Spleen (tissue), 11 donors: ENCODE measurements around the gene CLEC4D. TPM values are rescaled to one million over a fixed set of nuclear protein-coding genes. Genes with fewer than 3 reads are reported as not detected.
"Not testable (repeated sequence)": the region's sequence is repeated elsewhere in the genome, so short reads cannot be mapped to it uniquely, and the experiment has no call there.

ENCODE experiments used
- DNase-seq: peaks from one replicate; pipeline ENCODE4 v3.0.0-alpha.2; 2020
- H3K27ac ChIP-seq, 8 donors: fragments of 200-600 bp; sonication (generic) in 7 of 8; 1 replicate in 4 of 8; 2 replicates in 4 of 8; pipeline versions ENCODE4 v1.5.0 to v1.8.0; 2016 to 2021; ENCODE audit warnings: inconsistent platforms in 4 of 8, mild to moderate bottlenecking in 4 of 8, moderate library complexity in 1 of 8
- H3K27me3 ChIP-seq, 7 donors: fragments of 200-600 bp; sonication (generic) in 6 of 7; replicated peaks in 1 of 7; 1 replicate in 4 of 7; 2 replicates in 3 of 7; pipeline versions ENCODE4 v1.5.0 to v1.8.0; 2016 to 2021; ENCODE audit warnings: inconsistent platforms in 3 of 7, mild to moderate bottlenecking in 1 of 7
- H3K36me3 ChIP-seq, 6 donors: fragments of 200-600 bp; sonication (generic) in 5 of 6; 1 replicate in 4 of 6; 2 replicates in 2 of 6; pipeline versions ENCODE4 v1.5.0 to v1.8.0; 2016 to 2021; ENCODE audit warnings: inconsistent platforms in 2 of 6
- H3K4me1 ChIP-seq, 6 donors: fragments of 200-600 bp; sonication (generic) in 5 of 6; 1 replicate in 3 of 6; 2 replicates in 3 of 6; pipeline versions ENCODE4 v1.5.0 to v1.8.0; 2016 to 2021; ENCODE audit warnings: inconsistent platforms in 3 of 6
- H3K4me3 ChIP-seq, 8 donors: fragments of 200-600 bp; sonication (generic) in 7 of 8; 1 replicate in 4 of 8; 2 replicates in 4 of 8; pipeline versions ENCODE4 v1.5.0 to v1.8.0; 2016 to 2021; ENCODE audit warnings: inconsistent platforms in 4 of 8, mild to moderate bottlenecking in 4 of 8, moderate library complexity in 2 of 8
- H3K9me3 ChIP-seq, 8 donors: fragments of 200-600 bp; sonication (generic) in 7 of 8; 1 replicate in 4 of 8; 2 replicates in 4 of 8; pipeline versions ENCODE4 v1.5.0 to v1.8.0; 2016 to 2021; ENCODE audit warnings: inconsistent platforms in 4 of 8
- POLR2A ChIP-seq, 3 donors: fragments of 450-650 bp; IDR thresholded peaks; one replicate each; pipeline ENCODE4 v1.5.1; 2017; ENCODE audit warnings: antibody characterized with exemption in 3 of 3, mild to moderate bottlenecking in 1 of 3
- POLR2AphosphoS5 ChIP-seq, 3 donors: sonication (generic); formaldehyde crosslinking; IDR thresholded peaks; one replicate each; pipeline ENCODE4 v1.5.1; 2017; ENCODE audit warnings: antibody characterized with exemption in 3 of 3
- WGBS, 5 donors: extraction: QIAGEN DNeasy Blood & Tissue Kit in 3 of 5; methylation state at CpG; one replicate each; pipeline versions ENCODE4 v1.1.5 to v1.1.7; 2013 to 2018; 5-methylcytosine and 5-hydroxymethylcytosine counted together
- intact Hi-C: fragments of 100-400 bp; cut with DNase I; formaldehyde crosslinking; loops from one replicate; pipeline ENCODE4 v1.15.0; 2023; ENCODE audit warnings: low total_unique reads
- polyA plus RNA-seq, 3 donors: library from polyadenylated mRNA; stranded (reverse); fragments of 200-250 nt; gene quantifications; one replicate each; pipeline ENCODE4 v1.2.1, GENCODE V29; 2013
- total RNA-seq, 7 donors: library from RNA; depleted of rRNA in 3 of 7; stranded (reverse); fragments of >200 nt in 3 of 7; fragmentation: NEBNext Ultra II Directional in 4 of 7; extraction: Animal tissue kit (Norgen Biotek cat#: 25700) in 4 of 7; gene quantifications; one replicate each; pipeline versions ENCODE4 v1.1.0 to v1.2.1, GENCODE V29; 2016 to 2021
- TF ChIP-seq, protein P1 (sequence below), 11 experiments: fragments of 200-600 bp in 7 of 11; fragments of 450-650 bp in 4 of 11; sonication (generic) in 4 of 11; IDR thresholded peaks in 8 of 11; conservative IDR thresholded peaks in 3 of 11; 1 replicate in 7 of 11; 2 replicates in 4 of 11; pipeline versions ENCODE4 v1.4.0 to v1.8.0; 2016 to 2021; ENCODE audit warnings: antibody characterized with exemption in 11 of 11, inconsistent platforms in 4 of 11, mild to moderate bottlenecking in 1 of 11
- donor health status: healthy with polysubstance abuse.
- donor health status: DM: no; HTN: no; CAD: no; lungs with moderate emphysema.
- donor health status: DM: no; HTN: no; CAD: no.
- donor health status: Bipolar disorder and iron deficiency.
- donor health status: healthy.
- donor health status: DM: no; HTN: no; CAD: no.
- donor health status: DM: yes; HTN: yes; CAD: no.

CLEC4D gene
- total and polyA plus RNA-seq, 10 donors: 0.62 to 24.9 (median 8.4) TPM

DNA sequence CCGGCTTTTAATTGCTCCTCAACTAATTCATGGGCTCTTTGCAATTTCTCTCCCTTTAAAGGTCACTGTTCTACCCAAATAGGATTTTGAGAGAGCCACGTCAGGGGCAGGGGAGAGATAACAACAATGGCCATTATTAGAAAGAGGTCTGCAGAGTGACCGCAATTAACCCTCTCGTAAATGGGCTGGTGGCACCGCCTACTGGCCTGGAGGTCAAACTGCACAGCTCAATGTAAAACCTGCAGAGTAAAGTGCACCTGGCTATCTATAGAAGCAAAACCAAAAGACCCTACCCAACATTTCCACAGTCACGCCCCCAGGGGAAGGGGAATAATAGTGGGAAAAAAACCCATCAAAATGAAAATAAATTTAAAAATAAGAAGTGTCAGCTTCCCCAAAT lies 49.0 kb downstream of the CLEC4D start:
- no peaks in the 10 kb centered on the region for H3K27me3 ChIP-seq
- no peaks in the 10 kb centered on the region for H3K36me3 ChIP-seq
- intact Hi-C loops: no loop called here
- DNase-seq: no peak
- TF ChIP-seq POLR2AphosphoS5 (IDR thresholded peaks at IDR 0.05): no peak
- TF ChIP-seq POLR2A (IDR thresholded peaks at IDR 0.05): no peak
- TF ChIP-seq, protein P1, sequence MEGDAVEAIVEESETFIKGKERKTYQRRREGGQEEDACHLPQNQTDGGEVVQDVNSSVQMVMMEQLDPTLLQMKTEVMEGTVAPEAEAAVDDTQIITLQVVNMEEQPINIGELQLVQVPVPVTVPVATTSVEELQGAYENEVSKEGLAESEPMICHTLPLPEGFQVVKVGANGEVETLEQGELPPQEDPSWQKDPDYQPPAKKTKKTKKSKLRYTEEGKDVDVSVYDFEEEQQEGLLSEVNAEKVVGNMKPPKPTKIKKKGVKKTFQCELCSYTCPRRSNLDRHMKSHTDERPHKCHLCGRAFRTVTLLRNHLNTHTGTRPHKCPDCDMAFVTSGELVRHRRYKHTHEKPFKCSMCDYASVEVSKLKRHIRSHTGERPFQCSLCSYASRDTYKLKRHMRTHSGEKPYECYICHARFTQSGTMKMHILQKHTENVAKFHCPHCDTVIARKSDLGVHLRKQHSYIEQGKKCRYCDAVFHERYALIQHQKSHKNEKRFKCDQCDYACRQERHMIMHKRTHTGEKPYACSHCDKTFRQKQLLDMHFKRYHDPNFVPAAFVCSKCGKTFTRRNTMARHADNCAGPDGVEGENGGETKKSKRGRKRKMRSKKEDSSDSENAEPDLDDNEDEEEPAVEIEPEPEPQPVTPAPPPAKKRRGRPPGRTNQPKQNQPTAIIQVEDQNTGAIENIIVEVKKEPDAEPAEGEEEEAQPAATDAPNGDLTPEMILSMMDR (IDR thresholded peaks at IDR 0.05 in 8 of 11, conservative IDR thresholded peaks at IDR 0.05 in 3 of 11): peak in 1 of 11 experiments; percentile 12
- peaks cover 0 to 23% (median 2%) of the 10 kb centered on the region in 6 donors for H3K4me1 ChIP-seq
- H3K4me3 ChIP-seq: no peak overlapping the region
- H3K9me3 ChIP-seq: peaks cover 0 to 36% (median 23%) of the 10 kb centered on the region in 8 donors
- WGBS, 5 donors: 70 to 95% (median 93%) methylated on average over 6 of the region's 6 CpGs
- H3K27ac ChIP-seq: no peak overlapping the region

DNA sequence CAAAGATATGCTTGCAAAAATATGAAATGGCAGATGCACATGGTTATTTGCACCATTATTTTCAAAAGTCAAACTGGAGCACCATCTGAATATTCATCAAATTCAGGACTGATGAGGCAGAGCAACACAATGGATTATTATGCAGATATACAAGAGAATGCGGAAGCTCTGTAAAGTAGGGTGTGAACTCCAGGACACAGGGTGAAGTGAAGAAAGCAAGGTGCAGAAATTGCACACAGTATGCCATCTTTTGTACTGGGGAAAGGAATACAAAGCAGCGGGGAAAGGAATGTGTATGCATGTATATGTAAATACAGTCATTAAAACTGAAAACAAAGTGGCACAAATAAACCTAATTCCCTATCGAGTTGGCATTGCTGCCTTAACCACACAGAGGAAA lies 50.1 kb downstream of the CLEC4D start:
- no peaks in the 10 kb centered on the region for H3K27me3 ChIP-seq
- H3K4me3 ChIP-seq: no peak overlapping the region
- DNase-seq: no peak
- H3K4me1 ChIP-seq: peaks cover 0 to 24% (median 2%) of the 10 kb centered on the region in 6 donors
- 79 to 85% (median 83%) methylated on average over 3 of the region's 3 CpGs for WGBS, 5 donors
- TF ChIP-seq POLR2A (IDR thresholded peaks at IDR 0.05): no peak
- TF ChIP-seq, protein P1 (IDR thresholded peaks at IDR 0.05 in 8 of 11, conservative IDR thresholded peaks at IDR 0.05 in 3 of 11): no peak
- TF ChIP-seq POLR2AphosphoS5 (IDR thresholded peaks at IDR 0.05): no peak
- intact Hi-C loops: no loop called here
- H3K27ac ChIP-seq: no peak overlapping the region
- H3K9me3 ChIP-seq: peaks cover 0 to 44% (median 29%) of the 10 kb centered on the region in 8 donors
- H3K36me3 ChIP-seq: no peaks in the 10 kb centered on the region

DNA sequence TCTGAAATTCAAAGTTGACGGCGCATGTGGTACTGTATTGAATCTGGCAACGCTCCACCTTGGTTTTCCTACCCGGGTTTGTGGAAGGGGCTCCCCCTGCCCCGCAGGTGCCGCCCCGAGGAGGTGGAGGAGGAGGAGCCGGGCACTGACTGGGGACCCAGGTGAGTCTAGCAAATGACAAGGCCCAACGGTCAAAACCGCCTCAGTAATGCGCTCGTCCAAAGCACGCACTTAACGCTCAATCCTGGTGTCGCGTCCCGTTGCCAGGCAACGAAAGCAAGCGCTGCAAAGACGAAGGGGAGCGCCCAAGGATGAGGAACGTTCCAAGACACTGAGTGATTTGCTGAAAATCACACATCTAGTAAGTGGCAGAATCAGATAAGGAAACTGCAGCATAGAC lies 51.4 kb downstream of the CLEC4D start:
- DNase-seq: peak; percentile 71

DNA sequence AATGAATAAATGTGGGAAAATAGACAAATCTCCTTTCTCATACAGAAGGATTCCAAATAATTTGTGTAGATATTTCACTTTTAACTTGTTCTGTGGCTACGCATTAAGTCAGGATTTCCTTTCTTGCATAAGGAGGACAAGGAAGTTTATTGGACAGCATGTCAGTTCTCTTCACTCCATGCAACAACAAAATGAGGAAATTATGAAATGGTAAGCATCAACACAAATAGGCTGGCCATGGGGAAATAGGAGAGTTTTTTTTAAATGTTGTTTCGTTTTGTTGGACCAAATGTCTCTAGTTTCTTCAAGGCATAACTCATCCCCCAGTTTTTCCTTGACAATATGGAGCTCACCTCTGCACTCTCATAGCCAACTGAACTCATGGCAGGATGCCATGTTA lies 52.7 kb downstream of the CLEC4D start:
- H3K27me3 ChIP-seq, H3K36me3 ChIP-seq, intact Hi-C loops, DNase-seq: not testable (repeated sequence)
- peaks cover 0 to 44% (median 29%) of the 10 kb centered on the region in 8 donors for H3K9me3 ChIP-seq
- H3K27ac ChIP-seq: peak overlapping the region in 6 of 8 donors; percentile 67 to 93 (median 79)
- peak overlapping the region in 4 of 8 donors; percentile 2 to 53 (median 29) for H3K4me3 ChIP-seq
- 36 to 64% (median 60%) methylated on average over 2 of the region's 2 CpGs for WGBS, 5 donors
- peaks cover 0 to 24% (median 2%) of the 10 kb centered on the region in 6 donors for H3K4me1 ChIP-seq

More for the DNA sequence above, 51.4 kb downstream of the CLEC4D start:
- intact Hi-C loops: no loop called here
- peaks cover 0 to 44% (median 29%) of the 10 kb centered on the region in 8 donors for H3K9me3 ChIP-seq
- TF ChIP-seq, protein P1 (IDR thresholded peaks at IDR 0.05 in 8 of 11, conservative IDR thresholded peaks at IDR 0.05 in 3 of 11): no peak
- TF ChIP-seq POLR2A (IDR thresholded peaks at IDR 0.05): no peak
- TF ChIP-seq POLR2AphosphoS5 (IDR thresholded peaks at IDR 0.05): peak in 1 of 3 donors; percentile 28
- peak overlapping the region in 3 of 8 donors; percentile 81 to 93 (median 82) for H3K27ac ChIP-seq
- no peaks in the 10 kb centered on the region for H3K27me3 ChIP-seq
- WGBS, 5 donors: 62 to 86% (median 76%) methylated on average over 22 of the region's 22 CpGs
- H3K36me3 ChIP-seq: no peaks in the 10 kb centered on the region
- peaks cover 0 to 24% (median 2%) of the 10 kb centered on the region in 6 donors for H3K4me1 ChIP-seq
- peak overlapping the region in 3 of 8 donors; percentile 19 to 53 (median 31) for H3K4me3 ChIP-seq
